Trophoblast cell (in vitro differentiated cells and primary cell): ENCODE results near the gene KIF6.

Experiments
- DNase-seq, 2 donors: peaks; one replicate each; pipeline ENCODE4 v3.0.0-alpha.2; 2016
- H2AFZ ChIP-seq: 2 replicates; pipeline ENCODE4 v1.6.1; 2013; ENCODE audit warnings: low read length, moderate library complexity, mild to moderate bottlenecking; ENCODE audit not compliant: insufficient read depth, poor library complexity
- H2AK5ac ChIP-seq: 2 replicates; pipeline ENCODE4 v1.6.1; 2013; ENCODE audit warnings: mild to moderate bottlenecking, low read length
- H2BK120ac ChIP-seq: 2 replicates; pipeline ENCODE4 v1.6.1; 2013; ENCODE audit warnings: low read length, mild to moderate bottlenecking, moderate library complexity; ENCODE audit not compliant: insufficient read depth, poor library complexity
- H2BK12ac ChIP-seq: 2 replicates; pipeline ENCODE4 v1.6.1; 2013; ENCODE audit warnings: mild to moderate bottlenecking, low read length, moderate library complexity
- H2BK5ac ChIP-seq: 2 replicates; pipeline ENCODE4 v1.6.1; 2013; ENCODE audit warnings: low read length, low read depth, moderate library complexity, mild to moderate bottlenecking; ENCODE audit not compliant: poor library complexity
- H3K14ac ChIP-seq: 2 replicates; pipeline ENCODE4 v1.6.1; 2013; ENCODE audit warnings: mild to moderate bottlenecking, low read length
- H3K18ac ChIP-seq: 2 replicates; pipeline ENCODE4 v1.6.1; 2013; ENCODE audit warnings: mild to moderate bottlenecking, low read length
- H3K23ac ChIP-seq: 2 replicates; pipeline ENCODE4 v1.6.1; 2013; ENCODE audit warnings: low read length
- H3K27ac ChIP-seq: 2 replicates; pipeline ENCODE4 v1.5.1; 2013; ENCODE audit warnings: low read depth, mild to moderate bottlenecking, inconsistent platforms, low read length, moderate library complexity
- H3K27me3 ChIP-seq: 2 replicates; pipeline ENCODE4 v1.6.1; 2013; ENCODE audit warnings: inconsistent platforms, mild to moderate bottlenecking, low read length, moderate library complexity; ENCODE audit not compliant: insufficient read depth
- H3K36me3 ChIP-seq, 2 experiments: 1 replicate in 1 of 2; 2 replicates in 1 of 2; pipeline ENCODE4 v1.6.1; 2013; ENCODE audit warnings: low read length in 2 of 2, mild to moderate bottlenecking in 2 of 2, moderate library complexity in 1 of 2; ENCODE audit not compliant: insufficient read depth in 2 of 2, control insufficient read depth in 1 of 2
- H3K4ac ChIP-seq: 2 replicates; pipeline ENCODE4 v1.6.1; 2013; ENCODE audit warnings: low read depth, mild to moderate bottlenecking, low read length, moderate library complexity
- H3K4me1 ChIP-seq, 2 experiments: 1 replicate in 1 of 2; 2 replicates in 1 of 2; pipeline ENCODE4 v1.6.1; 2013; ENCODE audit warnings: low read length in 2 of 2, mild to moderate bottlenecking in 2 of 2, moderate library complexity in 1 of 2; ENCODE audit not compliant: insufficient read depth in 2 of 2, control insufficient read depth in 1 of 2
- H3K4me2 ChIP-seq: 2 replicates; pipeline ENCODE4 v1.6.1; 2013; ENCODE audit warnings: inconsistent platforms, mild to moderate bottlenecking, low read length, moderate library complexity
- H3K4me3 ChIP-seq: 2 replicates; pipeline ENCODE4 v1.5.1; 2013; ENCODE audit warnings: mild to moderate bottlenecking, low read depth, low read length, inconsistent platforms
- H3K79me1 ChIP-seq: one replicate; pipeline ENCODE4 v1.6.1; 2013; ENCODE audit warnings: low read length
- H3K79me2 ChIP-seq: 2 replicates; pipeline ENCODE4 v1.6.1; 2013; ENCODE audit warnings: low read length, mild to moderate bottlenecking; ENCODE audit not compliant: control insufficient read depth, insufficient read depth, poor library complexity
- H3K9ac ChIP-seq: 2 replicates; pipeline ENCODE4 v1.6.1; 2013; ENCODE audit warnings: mild to moderate bottlenecking, low read length
- H3K9me3 ChIP-seq: 2 replicates; pipeline ENCODE4 v1.6.1; 2013; ENCODE audit warnings: low read depth, mild to moderate bottlenecking, control low read depth, inconsistent platforms, low read length; ENCODE audit not compliant: insufficient read depth
- H4K12ac ChIP-seq: 2 replicates; pipeline ENCODE4 v1.6.1; 2013; ENCODE audit warnings: low read depth, mild to moderate bottlenecking, low read length, moderate library complexity
- H4K8ac ChIP-seq: 2 replicates; pipeline ENCODE4 v1.6.1; 2013; ENCODE audit warnings: low read depth, mild to moderate bottlenecking, low read length, moderate library complexity
- H4K91ac ChIP-seq: one replicate; pipeline ENCODE4 v1.6.1; 2013; ENCODE audit warnings: low read depth, mild to moderate bottlenecking, low read length, moderate library complexity
- WGBS: extraction: QIAGEN DNeasy Blood & Tissue Kit; methylation state at CpG from one replicate; pipeline ENCODE4 v1.1.7; 2013; ENCODE audit warnings: missing lambda C conversion rate; ENCODE audit not compliant: insufficient read length, insufficient coverage; ENCODE audit errors: extremely low coverage; 5-methylcytosine and 5-hydroxymethylcytosine counted together

Gene KIF6

GRCh38 chr6:39567091-39567490 is 158.1 kb downstream of the KIF6 start:
- Histone ChIP-seq H3K4ac (no peak overlapping the region), H3K4me2 (no peak overlapping the region), H3K23ac (no peak overlapping the region), H3K79me2 (no peaks in the 10 kb centered on the region), H3K9ac (no peak overlapping the region), H3K27ac (no peak overlapping the region), H3K14ac (no peak overlapping the region), H3K4me3 (no peak overlapping the region), H2BK120ac (no peak overlapping the region), H3K4me1 (no peaks in the 10 kb centered on the region), H4K8ac (no peak overlapping the region), H2AFZ (no peak overlapping the region), H2BK12ac (no peak overlapping the region), H2BK5ac (no peak overlapping the region), H3K18ac (no peak overlapping the region), H3K36me3 (no peaks in the 10 kb centered on the region), H2AK5ac (no peak overlapping the region), H4K91ac (no peak overlapping the region), H3K79me1 (no peaks in the 10 kb centered on the region), H4K12ac (no peak overlapping the region), H3K9me3 (no peaks in the 10 kb centered on the region), H3K27me3 (no peaks in the 10 kb centered on the region)
- peak in 1 of 2 donors; percentile 61 for DNase-seq
- no CpG with 5 or more reads among the region's 2 CpGs for WGBS

DNA sequence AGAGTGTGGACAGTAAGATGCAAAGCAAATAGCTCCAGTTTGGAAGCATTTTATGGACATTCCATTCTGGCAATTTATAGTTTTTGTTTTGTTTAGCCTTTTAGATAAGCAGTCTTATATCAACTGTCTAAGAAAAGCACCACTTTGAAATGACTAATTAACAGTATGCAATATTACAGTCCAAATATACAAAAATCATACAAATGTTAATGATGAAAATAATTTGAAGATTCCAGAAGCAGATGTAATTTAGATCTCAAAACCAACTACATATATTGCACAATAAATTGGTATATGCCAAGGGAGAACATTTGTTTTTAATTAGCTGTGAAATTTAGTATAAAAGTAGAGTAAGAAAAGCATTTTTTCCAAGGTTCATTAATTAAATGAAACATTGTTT is 158.8 kb downstream of the KIF6 start:
- Histone ChIP-seq H3K4me2 (no peak overlapping the region), H3K79me1 (no peaks in the 10 kb centered on the region), H3K4me1 (no peaks in the 10 kb centered on the region), H2AK5ac (no peak overlapping the region), H3K36me3 (no peaks in the 10 kb centered on the region), H3K9ac (no peak overlapping the region), H4K8ac (no peak overlapping the region), H3K4ac (no peak overlapping the region), H3K9me3 (no peaks in the 10 kb centered on the region), H3K18ac (no peak overlapping the region), H4K91ac (no peak overlapping the region), H4K12ac (no peak overlapping the region), H2BK120ac (no peak overlapping the region), H3K27me3 (no peaks in the 10 kb centered on the region), H3K23ac (no peak overlapping the region), H3K27ac (no peak overlapping the region), H2AFZ (no peak overlapping the region), H3K14ac (no peak overlapping the region), H3K79me2 (no peaks in the 10 kb centered on the region), H3K4me3 (no peak overlapping the region), H2BK12ac (no peak overlapping the region), H2BK5ac (no peak overlapping the region)
- no peak for DNase-seq

DNA sequence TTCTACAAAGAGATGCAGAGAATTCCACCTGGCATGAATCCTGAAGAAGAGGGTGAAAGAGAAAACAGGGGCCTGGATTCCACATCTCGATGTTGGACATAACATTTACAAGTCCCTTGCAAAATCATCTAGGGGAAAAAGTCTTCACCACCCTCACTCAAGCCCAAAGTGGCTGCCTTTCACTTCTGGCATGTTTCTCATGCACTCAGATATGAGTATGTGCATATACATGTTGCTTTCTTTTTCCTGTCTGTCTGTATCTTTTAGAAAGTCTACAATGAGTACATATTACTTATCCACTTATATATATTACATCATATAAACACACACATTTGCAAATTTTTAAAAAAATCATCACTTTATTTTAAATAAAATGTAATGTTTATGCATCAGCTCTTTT is 159.3 kb downstream of the KIF6 start:
- H3K4me1 ChIP-seq: no peaks in the 10 kb centered on the region
- H3K9ac ChIP-seq: no peak overlapping the region
- no peak overlapping the region for H4K91ac ChIP-seq
- WGBS: no CpG with 5 or more reads among the region's 1 CpG
- H3K79me2 ChIP-seq: no peaks in the 10 kb centered on the region
- H3K27ac ChIP-seq: no peak overlapping the region
- no peaks in the 10 kb centered on the region for H3K79me1 ChIP-seq
- H3K9me3 ChIP-seq: no peaks in the 10 kb centered on the region
- no peak overlapping the region for H4K12ac ChIP-seq
- no peak overlapping the region for H3K18ac ChIP-seq
- H3K36me3 ChIP-seq: no peaks in the 10 kb centered on the region
- H3K23ac ChIP-seq: no peak overlapping the region
- H3K4ac ChIP-seq: no peak overlapping the region
- H2AFZ ChIP-seq: no peak overlapping the region
- no peak overlapping the region for H4K8ac ChIP-seq
- no peak overlapping the region for H2AK5ac ChIP-seq
- no peak overlapping the region for H3K4me3 ChIP-seq
- H3K4me2 ChIP-seq: no peak overlapping the region
- no peaks in the 10 kb centered on the region for H3K27me3 ChIP-seq
- no peak overlapping the region for H3K14ac ChIP-seq
- no peak for DNase-seq
- H2BK120ac ChIP-seq: no peak overlapping the region
- H2BK12ac ChIP-seq: no peak overlapping the region
- no peak overlapping the region for H2BK5ac ChIP-seq

DNA sequence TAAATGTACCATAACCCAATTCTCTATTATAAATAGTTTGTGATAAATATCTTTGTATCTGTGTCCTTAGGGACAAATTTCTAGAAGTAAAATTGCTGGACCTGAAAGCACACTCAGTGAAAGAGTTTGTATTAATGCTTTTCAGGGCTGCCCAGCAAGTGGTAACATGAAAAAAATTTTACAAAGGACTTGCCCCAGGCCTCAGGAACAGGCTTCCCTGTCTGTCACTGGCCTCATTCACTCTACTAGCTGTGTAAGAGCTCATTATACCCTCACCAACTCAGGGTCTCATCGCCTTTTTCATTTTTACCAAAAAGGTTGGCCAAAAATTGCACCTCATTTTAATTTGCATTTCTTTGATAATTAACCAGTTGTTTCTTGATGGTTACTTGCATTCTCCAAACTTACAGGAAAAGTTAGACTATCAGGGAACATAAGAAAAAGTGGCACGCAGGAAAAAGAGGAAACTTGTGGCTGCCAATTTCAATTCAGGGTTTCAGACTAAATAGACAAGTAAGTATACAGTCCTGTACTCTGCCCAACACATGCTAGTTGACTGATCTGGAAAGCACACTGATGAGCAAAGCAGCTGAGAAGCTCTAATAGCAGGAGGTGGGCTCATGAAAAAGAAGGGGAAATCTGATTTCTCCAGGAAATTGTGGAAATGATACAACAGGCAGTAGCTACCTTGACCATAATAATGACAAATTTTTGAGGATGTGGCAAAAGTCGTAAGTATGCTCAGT is 161.5 kb downstream of the KIF6 start:
- Histone ChIP-seq H4K91ac (no peak overlapping the region), H3K4me2 (no peak overlapping the region), H4K8ac (no peak overlapping the region), H3K27me3 (no peaks in the 10 kb centered on the region), H3K79me1 (no peaks in the 10 kb centered on the region), H3K4ac (no peak overlapping the region), H2AFZ (no peak overlapping the region), H2BK5ac (no peak overlapping the region), H4K12ac (no peak overlapping the region), H3K36me3 (no peaks in the 10 kb centered on the region), H3K9me3 (no peaks in the 10 kb centered on the region), H3K14ac (no peak overlapping the region), H2AK5ac (no peak overlapping the region), H3K4me1 (no peaks in the 10 kb centered on the region), H3K4me3 (no peak overlapping the region), H2BK120ac (no peak overlapping the region), H3K18ac (no peak overlapping the region), H3K23ac (no peak overlapping the region), H3K27ac (no peak overlapping the region), H3K79me2 (no peaks in the 10 kb centered on the region), H3K9ac (no peak overlapping the region), H2BK12ac (no peak overlapping the region)
- no peak for DNase-seq
- no CpG with 5 or more reads among the region's 3 CpGs for WGBS
